IMR-90 (cell line): ENCODE results near the gene SUPT3H. TPM values are rescaled to one million over a fixed set of nuclear protein-coding genes. Genes with fewer than 3 reads are reported as not detected.

ENCODE experiments used
- ATAC-seq: fragments of 200-7000 bp; cut with Tn5 transposase; 2 replicates; pipeline ENCODE4 v1.9.1; 2020; ENCODE audit warnings: low read depth, mild to moderate bottlenecking, moderate library complexity
- BruUV-seq: library from RNA; stranded (reverse); fragments of 400-500 nt; replicated peaks from 2 replicates; lab custom pipeline; 2021; lab: Mats Ljungman, UMichigan
- CTCF ChIA-PET: fragments of 300-600 bp; formaldehyde crosslinking; extraction: SDS; loops from one replicate; lab custom pipeline; 2021; ENCODE audit warnings: antibody characterized with exemption; lab: Yijun Ruan, JAX
- POLR2A ChIA-PET: fragments of 300-600 bp; sonication (Branson Sonifier 250); formaldehyde crosslinking; loops from one replicate; lab custom pipeline; 2022; ENCODE audit warnings: antibody characterized with exemption; ENCODE audit not compliant: unreplicated experiment; lab: Charles Lee
- DNase-seq: peaks from one replicate; pipeline ENCODE4 v3.0.0; 2013
- H2AFZ ChIP-seq: replicated peaks from 2 replicates; pipeline ENCODE3; 2013; ENCODE audit warnings: low read length, mild to moderate bottlenecking; ENCODE audit not compliant: poor library complexity
- H2AK5ac ChIP-seq: 2 replicates; pipeline ENCODE4 v1.6.1; 2013; ENCODE audit warnings: low read depth, low read length, inconsistent platforms
- H2AK9ac ChIP-seq: replicated peaks from 2 replicates; pipeline ENCODE3; 2013; ENCODE audit warnings: mild to moderate bottlenecking, low read depth, low read length, moderate library complexity; ENCODE audit not compliant: poor library complexity
- H2BK120ac ChIP-seq: 2 replicates; pipeline ENCODE4 v1.6.1; 2013; ENCODE audit warnings: low read depth, low read length, inconsistent platforms
- H2BK15ac ChIP-seq: 3 replicates; pipeline ENCODE4 v1.6.1; 2013; ENCODE audit warnings: low read depth, low read length, inconsistent platforms
- H2BK20ac ChIP-seq: 2 replicates; pipeline ENCODE4 v1.6.1; 2013; ENCODE audit warnings: low read depth, mild to moderate bottlenecking, inconsistent platforms, low read length, moderate library complexity
- H2BK5ac ChIP-seq: 2 replicates; pipeline ENCODE4 v1.6.1; 2013; ENCODE audit warnings: mild to moderate bottlenecking, low read depth, low read length, inconsistent platforms; ENCODE audit not compliant: poor library complexity, severe bottlenecking
- H3K14ac ChIP-seq: replicated peaks from 2 replicates; pipeline ENCODE4 v1.6.1; 2013; ENCODE audit warnings: low read depth, low read length, inconsistent platforms
- H3K18ac ChIP-seq: 2 replicates; pipeline ENCODE4 v1.6.1; 2013; ENCODE audit warnings: low read depth, low read length, control low read depth
- H3K23ac ChIP-seq: 2 replicates; pipeline ENCODE4 v1.6.1; 2013; ENCODE audit warnings: low read depth, low read length, inconsistent platforms
- H3K27ac ChIP-seq: 2 replicates; pipeline ENCODE4 v1.5.1; 2013; ENCODE audit warnings: mild to moderate bottlenecking, control low read depth, low read length; ENCODE audit not compliant: insufficient read depth
- H3K27me3 ChIP-seq: 2 replicates; pipeline ENCODE4 v1.6.1; 2013; ENCODE audit warnings: low read length; ENCODE audit not compliant: control insufficient read depth, insufficient read depth
- H3K36me3 ChIP-seq: 2 replicates; pipeline ENCODE4 v1.6.1; 2013; ENCODE audit warnings: low read length, mixed read lengths; ENCODE audit not compliant: control insufficient read depth, insufficient read depth
- H3K4ac ChIP-seq: 2 replicates; pipeline ENCODE4 v1.6.1; 2013; ENCODE audit warnings: low read depth, low read length, inconsistent platforms
- H3K4me1 ChIP-seq: 2 replicates; pipeline ENCODE4 v1.6.1; 2013; ENCODE audit warnings: low read length, mixed read lengths; ENCODE audit not compliant: control insufficient read depth, insufficient read depth
- H3K4me2 ChIP-seq: 2 replicates; pipeline ENCODE4 v1.6.1; 2013; ENCODE audit warnings: low read depth, mild to moderate bottlenecking, control low read depth, low read length, moderate library complexity
- H3K4me3 ChIP-seq: 2 replicates; pipeline ENCODE4 v1.5.1; 2013; ENCODE audit warnings: low read depth, mild to moderate bottlenecking, control low read depth, low read length, moderate library complexity; ENCODE audit not compliant: insufficient read depth
- H3K56ac ChIP-seq: 2 replicates; pipeline ENCODE4 v1.6.1; 2013; ENCODE audit warnings: low read length, inconsistent platforms; ENCODE audit not compliant: insufficient read depth; ENCODE audit errors: extremely low read depth
- H3K79me1 ChIP-seq, 2 experiments: 2 replicates each; pipeline ENCODE4 v1.6.1; 2013; ENCODE audit warnings: low read length in 2 of 2, inconsistent platforms in 1 of 2, low read depth in 1 of 2
- H3K9ac ChIP-seq: 2 replicates; pipeline ENCODE4 v1.6.1; 2013; ENCODE audit warnings: low read depth, low read length, control low read depth
- H3K9me1 ChIP-seq: 2 replicates; pipeline ENCODE4 v1.6.1; 2013; ENCODE audit warnings: low read length, inconsistent platforms; ENCODE audit not compliant: insufficient read depth
- H3K9me3 ChIP-seq: 2 replicates; pipeline ENCODE4 v1.6.1; 2013; ENCODE audit warnings: low read length; ENCODE audit not compliant: control insufficient read depth, insufficient read depth
- H4K20me1 ChIP-seq: 2 replicates; pipeline ENCODE4 v1.6.1; 2013; ENCODE audit warnings: low read length, inconsistent platforms; ENCODE audit not compliant: insufficient read depth
- H4K5ac ChIP-seq: 2 replicates; pipeline ENCODE4 v1.6.1; 2013; ENCODE audit warnings: mild to moderate bottlenecking, low read depth, low read length, control low read depth
- H4K8ac ChIP-seq, 2 experiments: 2 replicates each; pipeline ENCODE4 v1.6.1; 2013; ENCODE audit warnings: low read depth in 2 of 2, low read length in 2 of 2, control low read depth in 1 of 2, inconsistent platforms in 1 of 2
- H4K91ac ChIP-seq: 2 replicates; pipeline ENCODE4 v1.6.1; 2013; ENCODE audit warnings: low read depth, low read length, inconsistent platforms; ENCODE audit not compliant: insufficient read depth
- CEBPB ChIP-seq: IDR thresholded peaks from 2 replicates; pipeline ENCODE4 v1.6.1; 2012; ENCODE audit warnings: low read depth, low read length, improper control_type of control experiment
- CHD1 ChIP-seq: IDR thresholded peaks from 2 replicates; pipeline ENCODE4 v1.6.1; 2012; ENCODE audit warnings: low read depth, low read length, improper control_type of control experiment
- FOS ChIP-seq: fragments of 150-350 bp; IDR thresholded peaks from 2 replicates; pipeline ENCODE4 v1.6.1; 2016; ENCODE audit warnings: low read depth, low read length
- MAFK ChIP-seq: IDR thresholded peaks from 2 replicates; pipeline ENCODE4 v1.6.1; 2012; ENCODE audit warnings: low read depth, low read length, improper control_type of control experiment
- MXI1 ChIP-seq: IDR thresholded peaks from 2 replicates; pipeline ENCODE4 v1.6.1; 2012; ENCODE audit warnings: low read depth, mild to moderate bottlenecking, low read length, moderate library complexity, borderline replicate concordance
- NFE2L2 ChIP-seq: fragments of 150-350 bp; IDR thresholded peaks from 2 replicates; pipeline ENCODE4 v1.6.1; 2016; ENCODE audit warnings: low read depth, mild to moderate bottlenecking, low read length
- RAD21 ChIP-seq: IDR thresholded peaks from 2 replicates; pipeline ENCODE4 v1.6.1; 2012; ENCODE audit warnings: low read length, improper control_type of control experiment
- RFX5 ChIP-seq: IDR thresholded peaks from 2 replicates; pipeline ENCODE4 v1.8.0; 2012; ENCODE audit warnings: low read depth, mild to moderate bottlenecking, low read length, moderate library complexity
- dilution Hi-C: fragments of 300-500 bp; cut with HindIII; formaldehyde crosslinking; loops from one replicate; pipeline ENCODE4 v1.14.3; 2018; ENCODE audit warnings: low sequenced_read_pairs; ENCODE audit not compliant: unreplicated experiment
- in situ Hi-C: fragments of 300-500 bp; cut with MboI; formaldehyde crosslinking; loops from 3 replicates; pipeline ENCODE4 v1.14.3; 2019; ENCODE audit warnings: low sequenced_read_pairs, inconsistent platforms, mixed read lengths
- intact Hi-C: fragments of 100-400 bp; cut with micrococcal nuclease; formaldehyde crosslinking; loops from 2 replicates; pipeline ENCODE4 v1.10.0; 2022
- polyA plus RNA-seq, 3 experiments: library from polyadenylated mRNA; depleted of rRNA; stranded (reverse); fragments of >200 nt; gene quantifications; 2 replicates each; pipeline ENCODE4 v1.2.3, GENCODE V29; 2012; ENCODE audit warnings: low replicate concordance in 1 of 3
- total RNA-seq: library from RNA; depleted of rRNA; stranded (reverse); fragments of >200 nt; gene quantifications from 2 replicates; pipeline ENCODE4 v1.2.3, GENCODE V29; 2012
- TF ChIP-seq, protein P1 (sequence below): fragments of 150-350 bp; IDR thresholded peaks from 2 replicates; pipeline ENCODE4 v1.6.1; 2017; ENCODE audit warnings: mild to moderate bottlenecking, antibody characterized with exemption, low read length, low read depth
- TF ChIP-seq, protein P2 (sequence below): fragments of 150-350 bp; IDR thresholded peaks from 2 replicates; pipeline ENCODE4 v1.6.1; 2016; ENCODE audit warnings: low read depth, mild to moderate bottlenecking, low read length, moderate library complexity, borderline replicate concordance

The SUPT3H gene
- total and polyA plus RNA-seq, 2 of the 4 experiments (the other 2 are of a cell fraction) = 4.5 to 5.0 TPM

DNA sequence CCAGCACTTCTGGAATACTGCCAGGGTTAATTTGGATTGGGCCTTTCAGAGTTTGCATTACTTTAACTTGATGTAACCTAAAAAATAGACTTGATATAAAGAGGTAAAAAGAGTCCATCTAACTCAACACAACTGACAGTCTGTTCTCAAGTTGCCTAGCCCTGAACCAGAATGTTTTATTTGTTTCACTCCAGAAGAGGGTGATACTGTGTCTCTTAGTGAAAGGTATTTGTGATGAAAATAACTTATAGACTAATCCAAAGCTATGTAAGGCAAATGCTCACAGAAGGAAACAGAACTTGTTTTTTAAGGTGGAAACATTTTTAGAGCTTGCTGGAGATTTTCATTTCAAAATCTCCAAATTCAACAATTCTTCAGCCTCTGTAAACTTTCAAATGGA is 518.7 kb downstream of the SUPT3H start:
- intact Hi-C loops (no loop called here), in situ Hi-C loops (no loop called here), dilution Hi-C loops (no loop called here)
- H3K36me3 ChIP-seq = no peaks in the 10 kb centered on the region
- H2BK15ac ChIP-seq = no peak overlapping the region
- H3K4me3 ChIP-seq = no peak overlapping the region
- H3K9ac ChIP-seq = no peak overlapping the region
- no peaks in the 10 kb centered on the region for H3K9me3 ChIP-seq
- H3K4me1 ChIP-seq = no peaks in the 10 kb centered on the region
- CTCF ChIA-PET = no interaction called here
- H2BK20ac ChIP-seq = no peak overlapping the region
- no peak overlapping the region for H2BK120ac ChIP-seq
- no peak overlapping the region for H3K27ac ChIP-seq
- DNase-seq (no peak), ATAC-seq (no peak)
- POLR2A ChIA-PET = no interaction called here
- no peak overlapping the region for H4K8ac ChIP-seq
- no peak overlapping the region for H3K14ac ChIP-seq
- H3K9me1 ChIP-seq = no peaks in the 10 kb centered on the region
- no peak overlapping the region for H3K18ac ChIP-seq
- no peak overlapping the region for H3K4ac ChIP-seq
- TF ChIP-seq, protein P1, sequence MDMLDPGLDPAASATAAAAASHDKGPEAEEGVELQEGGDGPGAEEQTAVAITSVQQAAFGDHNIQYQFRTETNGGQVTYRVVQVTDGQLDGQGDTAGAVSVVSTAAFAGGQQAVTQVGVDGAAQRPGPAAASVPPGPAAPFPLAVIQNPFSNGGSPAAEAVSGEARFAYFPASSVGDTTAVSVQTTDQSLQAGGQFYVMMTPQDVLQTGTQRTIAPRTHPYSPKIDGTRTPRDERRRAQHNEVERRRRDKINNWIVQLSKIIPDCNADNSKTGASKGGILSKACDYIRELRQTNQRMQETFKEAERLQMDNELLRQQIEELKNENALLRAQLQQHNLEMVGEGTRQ = no peak
- TF ChIP-seq CHD1 (no peak), MXI1 (no peak), RFX5 (no peak), RAD21 (no peak), FOS (no peak), CEBPB (no peak), NFE2L2 (no peak), MAFK (no peak)
- TF ChIP-seq, protein P2, sequence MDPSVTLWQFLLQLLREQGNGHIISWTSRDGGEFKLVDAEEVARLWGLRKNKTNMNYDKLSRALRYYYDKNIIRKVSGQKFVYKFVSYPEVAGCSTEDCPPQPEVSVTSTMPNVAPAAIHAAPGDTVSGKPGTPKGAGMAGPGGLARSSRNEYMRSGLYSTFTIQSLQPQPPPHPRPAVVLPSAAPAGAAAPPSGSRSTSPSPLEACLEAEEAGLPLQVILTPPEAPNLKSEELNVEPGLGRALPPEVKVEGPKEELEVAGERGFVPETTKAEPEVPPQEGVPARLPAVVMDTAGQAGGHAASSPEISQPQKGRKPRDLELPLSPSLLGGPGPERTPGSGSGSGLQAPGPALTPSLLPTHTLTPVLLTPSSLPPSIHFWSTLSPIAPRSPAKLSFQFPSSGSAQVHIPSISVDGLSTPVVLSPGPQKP = no peak
- H3K27me3 ChIP-seq = no peaks in the 10 kb centered on the region
- H4K5ac ChIP-seq = no peak overlapping the region
- H3K4me2 ChIP-seq = no peak overlapping the region
- no peak overlapping the region for H2BK5ac ChIP-seq
- no peak overlapping the region for H2AFZ ChIP-seq
- H4K20me1 ChIP-seq = no peaks in the 10 kb centered on the region
- H2AK9ac ChIP-seq = no peak overlapping the region
- H3K23ac ChIP-seq = no peak overlapping the region
- H2AK5ac ChIP-seq = no peak overlapping the region
- BruUV-seq = no TSS peak
- no peak overlapping the region for H4K91ac ChIP-seq
- H3K56ac ChIP-seq = no peak overlapping the region
- no peaks in the 10 kb centered on the region for H3K79me1 ChIP-seq
